Mesothelial cell of epicardium (in vitro differentiated cells): Measurements from ENCODE around the gene BCAS1. TPM values are rescaled to one million over a fixed set of nuclear protein-coding genes. Genes with fewer than 3 reads are reported as not detected.

ENCODE experiments used
- DNase-seq, 2 experiments: peaks; one replicate each; pipeline ENCODE4 v3.0.0; 2021; ENCODE audit warnings: low spot score in 2 of 2; ENCODE audit not compliant: unreplicated experiment in 2 of 2
- H3K27ac Mint-ChIP-seq: 2 replicates; pipeline ENCODE4 v1.8.0; 2021; ENCODE audit warnings: mixed read lengths
- H3K27me3 Mint-ChIP-seq: 2 replicates; pipeline ENCODE4 v1.8.0; 2021; ENCODE audit warnings: low read depth, mixed read lengths
- H3K36me3 Mint-ChIP-seq: 2 replicates; pipeline ENCODE4 v1.8.0; 2021; ENCODE audit warnings: mixed read lengths
- H3K4me1 Mint-ChIP-seq: 2 replicates; pipeline ENCODE4 v1.8.0; 2021; ENCODE audit warnings: mixed read lengths
- H3K4me3 Mint-ChIP-seq: 2 replicates; pipeline ENCODE4 v1.8.0; 2021; ENCODE audit warnings: mild to moderate bottlenecking, moderate library complexity, mixed read lengths
- H3K9me3 Mint-ChIP-seq: 2 replicates; pipeline ENCODE4 v1.8.0; 2021; ENCODE audit warnings: mixed read lengths
- total RNA-seq: library from RNA; stranded (reverse); gene quantifications from 3 replicates; pipeline ENCODE4 v1.2.1, GENCODE V29; 2021
- TF ChIP-seq, protein P1 (sequence below): fragments of 200-600 bp; sonication (generic); IDR thresholded peaks from one replicate; pipeline ENCODE4 v1.5.0; 2021; ENCODE audit warnings: antibody characterized with exemption; ENCODE audit not compliant: unreplicated experiment

Gene BCAS1
- total RNA-seq, 1 donor from 2014 or later: 0.20 TPM

DNA sequence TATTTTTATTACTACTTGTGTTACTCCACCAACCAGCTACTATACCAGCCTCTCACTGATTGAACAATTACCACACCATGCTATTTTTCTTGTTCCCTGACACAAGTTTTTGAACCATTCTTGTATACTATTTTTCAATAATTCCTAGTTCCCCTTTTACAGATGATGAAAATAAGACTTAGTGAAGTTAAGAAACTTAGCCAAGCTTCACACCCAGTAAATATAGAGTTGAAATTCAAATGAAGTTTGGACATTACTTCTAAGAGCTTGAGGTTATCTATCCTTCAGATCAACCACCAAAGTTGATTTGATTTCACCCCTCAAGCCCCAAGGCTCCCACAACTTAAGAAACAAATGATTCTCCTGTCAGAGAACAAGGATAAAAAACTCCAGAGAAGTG is 13.1 kb upstream of the BCAS1 start:
- no peaks in the 10 kb centered on the region for H3K4me1 Mint-ChIP-seq
- TF ChIP-seq, protein P1, sequence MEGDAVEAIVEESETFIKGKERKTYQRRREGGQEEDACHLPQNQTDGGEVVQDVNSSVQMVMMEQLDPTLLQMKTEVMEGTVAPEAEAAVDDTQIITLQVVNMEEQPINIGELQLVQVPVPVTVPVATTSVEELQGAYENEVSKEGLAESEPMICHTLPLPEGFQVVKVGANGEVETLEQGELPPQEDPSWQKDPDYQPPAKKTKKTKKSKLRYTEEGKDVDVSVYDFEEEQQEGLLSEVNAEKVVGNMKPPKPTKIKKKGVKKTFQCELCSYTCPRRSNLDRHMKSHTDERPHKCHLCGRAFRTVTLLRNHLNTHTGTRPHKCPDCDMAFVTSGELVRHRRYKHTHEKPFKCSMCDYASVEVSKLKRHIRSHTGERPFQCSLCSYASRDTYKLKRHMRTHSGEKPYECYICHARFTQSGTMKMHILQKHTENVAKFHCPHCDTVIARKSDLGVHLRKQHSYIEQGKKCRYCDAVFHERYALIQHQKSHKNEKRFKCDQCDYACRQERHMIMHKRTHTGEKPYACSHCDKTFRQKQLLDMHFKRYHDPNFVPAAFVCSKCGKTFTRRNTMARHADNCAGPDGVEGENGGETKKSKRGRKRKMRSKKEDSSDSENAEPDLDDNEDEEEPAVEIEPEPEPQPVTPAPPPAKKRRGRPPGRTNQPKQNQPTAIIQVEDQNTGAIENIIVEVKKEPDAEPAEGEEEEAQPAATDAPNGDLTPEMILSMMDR: no peak
- no peak overlapping the region for H3K27ac Mint-ChIP-seq
- H3K4me3 Mint-ChIP-seq: no peak overlapping the region
- DNase-seq: no peak
- H3K36me3 Mint-ChIP-seq: no peaks in the 10 kb centered on the region
- no peaks in the 10 kb centered on the region for H3K9me3 Mint-ChIP-seq
- no peaks in the 10 kb centered on the region for H3K27me3 Mint-ChIP-seq

DNA sequence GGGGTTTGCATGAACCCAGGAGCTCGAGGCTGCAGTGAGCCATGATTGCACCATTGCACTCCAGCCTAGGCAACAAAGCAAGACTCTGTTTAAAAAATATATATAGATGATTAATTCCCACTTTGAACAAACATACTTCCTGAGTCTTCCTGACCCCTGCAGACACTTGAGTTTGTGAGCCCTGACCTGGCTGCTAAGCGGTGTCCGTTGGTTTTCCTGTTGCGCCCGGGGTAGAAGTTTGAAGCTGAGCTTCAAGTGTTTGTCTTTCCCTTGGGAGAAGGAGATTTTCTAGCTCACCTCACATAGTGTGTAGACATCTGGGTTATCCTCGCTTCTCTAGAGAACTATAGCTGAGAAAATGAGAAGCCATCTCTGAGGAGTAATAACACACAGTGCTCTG is 11.7 kb upstream of the BCAS1 start:
- Mint-ChIP-seq H3K4me3 (no peak overlapping the region), H3K27me3 (no peaks in the 10 kb centered on the region), H3K36me3 (no peaks in the 10 kb centered on the region), H3K9me3 (no peaks in the 10 kb centered on the region), H3K27ac (no peak overlapping the region), H3K4me1 (no peaks in the 10 kb centered on the region)
- no peak for DNase-seq
- TF ChIP-seq, protein P1: no peak

DNA sequence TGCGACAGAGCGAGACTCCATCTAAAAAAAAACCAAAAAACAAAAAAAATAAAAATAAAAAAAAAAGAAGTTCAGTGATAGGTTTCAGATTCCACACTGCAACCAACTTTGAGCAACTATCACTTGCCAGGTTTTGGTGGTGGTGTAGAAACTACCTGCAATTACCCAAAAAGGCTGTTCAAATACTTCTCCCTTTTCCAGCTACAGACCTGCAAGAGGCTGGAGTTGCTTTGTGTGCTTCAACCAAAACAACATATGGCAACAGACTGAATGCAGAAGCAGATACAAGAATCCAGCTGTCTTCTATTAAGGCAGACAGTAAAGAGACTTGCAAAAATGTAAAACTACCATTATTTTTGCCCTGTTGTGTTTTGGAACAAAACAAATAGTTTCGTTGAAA is 9.3 kb upstream of the BCAS1 start:
- no peak overlapping the region for H3K4me3 Mint-ChIP-seq
- no peaks in the 10 kb centered on the region for H3K9me3 Mint-ChIP-seq
- TF ChIP-seq, protein P1: no peak
- peaks cover 3% of the 10 kb centered on the region for H3K27me3 Mint-ChIP-seq
- H3K4me1 Mint-ChIP-seq: no peaks in the 10 kb centered on the region
- H3K36me3 Mint-ChIP-seq: no peaks in the 10 kb centered on the region
- DNase-seq: no peak
- no peak overlapping the region for H3K27ac Mint-ChIP-seq

DNA sequence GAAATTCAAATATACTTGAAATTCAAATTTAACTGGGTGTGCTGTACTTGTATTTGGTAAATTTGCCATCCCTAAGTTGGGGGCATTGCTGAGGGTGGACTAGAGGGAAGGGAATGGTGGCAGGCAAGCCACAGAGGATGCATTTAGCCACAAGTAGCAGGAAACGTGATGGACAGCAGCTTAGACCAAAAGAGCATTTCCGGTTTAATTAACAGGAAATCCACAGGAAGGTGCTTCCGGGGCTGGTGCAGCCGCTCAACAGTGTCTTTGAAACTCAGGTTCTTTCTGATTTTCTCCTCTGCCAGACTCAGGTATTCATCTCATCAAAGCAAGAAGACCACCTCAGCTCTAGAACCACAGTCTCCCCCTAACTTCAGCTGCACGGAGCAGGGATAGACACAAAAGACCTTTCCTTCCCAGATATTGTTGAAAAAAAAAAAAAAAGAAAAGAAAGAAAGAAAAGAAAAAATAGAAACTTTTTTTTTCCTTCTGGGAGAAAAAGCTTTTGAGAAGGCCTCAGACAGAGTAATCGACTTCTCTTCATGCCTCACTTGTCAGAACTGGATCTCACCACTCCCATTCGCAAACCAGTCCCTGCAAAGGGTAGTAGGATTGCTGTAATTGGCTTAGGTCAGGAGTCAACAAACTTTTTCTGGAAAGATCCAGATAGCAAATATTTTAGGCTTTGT is 8.0 kb upstream of the BCAS1 start:
- Mint-ChIP-seq H3K27ac (no peak overlapping the region), H3K4me1 (no peaks in the 10 kb centered on the region), H3K4me3 (no peak overlapping the region), H3K36me3 (no peaks in the 10 kb centered on the region), H3K27me3 (peaks cover 7% of the 10 kb centered on the region), H3K9me3 (no peaks in the 10 kb centered on the region)
- DNase-seq: no peak
- TF ChIP-seq, protein P1: no peak

DNA sequence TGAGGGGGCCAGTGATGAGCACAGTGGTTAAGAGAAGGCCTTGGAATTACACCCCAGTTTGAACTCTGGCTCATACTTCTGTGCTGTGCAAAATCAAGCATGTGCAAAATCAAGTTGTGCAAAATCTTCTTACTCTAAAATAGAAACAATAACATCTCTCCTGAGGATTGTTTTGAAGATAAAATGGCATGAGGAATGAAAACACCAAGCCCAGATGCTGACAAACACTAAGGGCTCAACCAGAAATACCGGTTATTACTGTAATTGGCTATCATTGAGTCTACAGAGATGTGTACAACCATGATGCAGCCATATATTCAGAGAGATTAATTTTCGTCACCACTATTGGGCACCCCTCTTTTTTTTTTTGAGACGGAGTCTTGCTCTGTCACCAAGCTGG is 5.9 kb upstream of the BCAS1 start:
- Mint-ChIP-seq H3K4me3 (no peak overlapping the region), H3K27me3 (peaks cover 7% of the 10 kb centered on the region), H3K9me3 (no peaks in the 10 kb centered on the region), H3K36me3 (no peaks in the 10 kb centered on the region), H3K27ac (no peak overlapping the region), H3K4me1 (no peaks in the 10 kb centered on the region)
- DNase-seq: no peak
- TF ChIP-seq, protein P1: no peak

DNA sequence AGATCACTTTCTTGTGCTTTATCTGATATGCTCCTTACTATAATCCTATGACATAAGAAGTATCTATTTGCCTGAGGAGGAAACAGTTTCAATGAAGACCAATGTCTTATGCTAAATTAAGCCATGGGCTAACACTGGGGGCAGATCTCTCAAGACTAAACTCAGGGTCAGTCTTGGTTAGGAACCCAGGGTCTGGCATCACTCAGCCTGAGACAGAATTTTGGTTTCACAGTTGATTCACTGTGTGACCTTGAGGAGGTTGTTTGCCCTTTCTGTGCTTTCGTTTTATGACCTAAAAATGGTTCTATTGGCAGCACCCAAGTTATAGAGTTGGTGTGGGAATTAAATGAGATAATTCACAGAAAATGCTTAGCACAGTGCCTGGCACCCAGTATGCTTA is 4.9 kb upstream of the BCAS1 start:
- H3K27me3 Mint-ChIP-seq: peaks cover 7% of the 10 kb centered on the region

More for the DNA sequence above, 4.9 kb upstream of the BCAS1 start:
- Mint-ChIP-seq H3K4me1 (peaks cover 2% of the 10 kb centered on the region), H3K36me3 (no peaks in the 10 kb centered on the region), H3K9me3 (no peaks in the 10 kb centered on the region), H3K27ac (no peak overlapping the region), H3K4me3 (no peak overlapping the region)
- no peak for DNase-seq
- TF ChIP-seq, protein P1: no peak
